Fibroblast of skin of scalp (primary cell): Measurements from ENCODE around the gene LRMDA.
A peak's percentile ranks its signal among the peaks of the same experiment; 100 is the strongest.

Experiments
- DNase-seq: peaks from one replicate; pipeline ENCODE4 v3.0.0-alpha.2; 2013

LRMDA gene

DNA sequence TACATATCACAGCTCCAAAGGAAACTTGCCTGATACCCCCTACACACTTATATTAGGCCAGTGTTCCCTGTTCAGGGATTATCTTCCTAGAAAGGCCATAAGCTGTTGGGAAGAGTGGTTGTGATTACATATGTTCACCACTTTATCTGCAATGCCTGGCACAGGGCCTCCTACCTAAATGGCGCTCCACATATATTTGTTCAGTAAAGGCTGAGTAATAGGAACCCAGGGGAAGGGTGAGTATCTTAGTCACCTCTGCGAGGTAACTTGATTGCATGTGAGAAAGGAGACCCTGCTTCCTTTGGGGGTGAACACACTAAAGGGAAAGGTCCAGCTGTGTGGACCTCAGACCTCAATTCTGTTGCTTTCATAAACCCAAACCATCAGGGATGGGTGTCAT lies 896.0 kb downstream of the LRMDA start:
- no peak for DNase-seq

DNA sequence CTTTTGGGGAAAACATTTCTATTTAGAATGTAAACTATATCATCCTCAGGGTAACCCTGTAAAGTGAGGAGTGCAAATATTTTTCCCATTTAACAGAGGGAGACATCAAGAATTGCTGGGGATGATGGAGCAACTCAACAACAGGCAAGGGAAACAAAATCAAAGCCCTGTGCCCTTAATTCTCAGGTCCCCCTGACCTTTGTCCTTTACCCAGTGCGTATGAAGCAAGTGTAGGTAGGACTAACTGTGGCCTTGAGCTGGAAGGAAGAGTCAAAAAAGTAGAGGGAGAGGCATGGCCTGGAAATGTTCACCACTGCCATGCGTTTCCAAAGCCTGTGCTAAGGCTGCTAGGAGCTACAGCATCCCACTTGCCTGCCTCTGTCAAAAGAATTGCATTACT lies 896.9 kb downstream of the LRMDA start:
- no peak for DNase-seq

DNA sequence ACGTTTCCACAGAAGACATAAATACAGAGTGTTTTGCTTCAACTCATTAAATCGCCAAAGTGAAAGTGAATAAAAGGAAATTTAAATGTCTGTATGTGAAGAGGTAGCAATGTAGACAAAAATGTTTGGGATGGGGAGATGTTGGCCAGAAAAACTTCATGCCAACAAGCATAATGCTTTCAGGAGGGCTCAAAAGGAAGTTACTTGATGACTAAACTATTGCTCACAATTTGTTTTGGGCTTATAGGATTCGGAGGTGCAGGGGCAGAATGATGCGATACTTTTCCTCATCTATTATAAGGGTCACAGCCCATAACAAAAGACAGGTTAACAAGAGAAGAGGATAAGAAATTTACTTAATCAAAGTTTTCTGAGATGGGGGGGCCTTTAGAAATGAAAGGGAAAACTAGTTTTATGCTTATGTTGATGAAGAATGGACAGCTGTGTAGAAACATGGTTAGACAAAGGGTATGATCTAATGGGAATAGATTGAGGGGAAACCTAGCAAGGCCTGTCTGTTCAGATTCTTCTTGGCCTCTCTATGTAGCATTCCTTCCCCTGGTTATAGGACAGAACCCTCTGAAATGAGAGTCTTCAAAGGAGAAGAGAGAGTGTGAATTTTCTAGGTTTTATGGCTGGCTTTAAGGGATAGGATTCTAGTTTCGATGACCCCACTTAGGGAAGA lies 898.6 kb downstream of the LRMDA start:
- peak; percentile 50 for DNase-seq

DNA sequence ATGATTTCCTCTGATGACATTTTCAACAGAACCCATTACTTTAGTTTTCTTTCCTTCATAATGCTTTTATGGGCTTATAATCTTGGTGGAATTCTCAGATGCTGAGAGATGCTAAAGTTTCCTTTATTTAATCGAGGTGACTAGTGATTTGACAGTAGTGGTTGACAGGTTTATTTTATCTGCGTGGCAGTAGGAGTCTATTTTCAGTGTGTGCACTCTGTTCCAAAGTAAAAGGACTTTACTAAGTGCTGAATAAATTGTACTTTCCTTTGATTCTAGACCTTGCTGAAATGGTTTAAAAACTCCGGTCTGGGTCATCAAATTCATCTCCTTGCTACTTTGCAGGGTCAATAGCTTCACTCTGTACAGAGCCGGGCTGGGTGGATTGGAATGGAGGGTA lies 900.3 kb downstream of the LRMDA start:
- DNase-seq = no peak

DNA sequence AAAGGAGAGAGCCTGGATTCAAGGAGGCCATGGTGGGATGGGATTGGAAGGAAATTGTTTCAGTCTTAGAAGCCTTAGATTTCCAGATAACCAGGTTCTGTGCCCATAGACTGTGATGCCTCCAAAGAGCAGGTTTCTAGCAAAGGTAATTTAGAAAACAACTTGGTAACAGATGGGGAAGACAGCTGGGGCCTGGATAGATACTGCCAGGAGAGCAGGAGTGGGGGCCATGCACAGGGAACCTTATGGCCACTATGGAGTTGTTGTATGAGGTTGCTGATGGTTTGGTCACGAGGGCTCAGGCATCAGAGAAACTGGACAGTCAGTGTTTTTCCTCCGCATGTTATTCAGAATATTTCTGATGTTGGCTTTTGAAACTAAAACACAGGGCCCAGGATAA lies 901.9 kb downstream of the LRMDA start:
- no peak for DNase-seq

DNA sequence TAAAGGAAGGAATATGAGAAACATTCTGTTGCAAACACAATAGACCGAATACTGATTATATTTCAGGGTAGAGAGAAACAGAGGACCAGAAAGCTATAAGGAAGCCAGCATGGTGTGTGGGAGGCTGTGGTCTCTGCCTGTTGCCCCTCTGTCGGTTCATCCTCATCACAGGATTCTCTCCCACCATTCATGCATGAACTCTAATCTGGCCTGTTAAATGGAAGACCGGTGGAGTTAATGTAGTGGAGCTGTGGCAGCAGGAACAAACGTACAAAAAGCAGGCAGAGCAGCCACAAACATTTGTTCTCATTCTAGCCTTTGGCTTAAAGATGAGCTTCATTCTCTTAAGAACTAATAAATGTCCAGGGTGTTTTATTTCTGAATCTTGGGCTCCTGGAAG lies 902.4 kb downstream of the LRMDA start:
- no peak for DNase-seq

DNA sequence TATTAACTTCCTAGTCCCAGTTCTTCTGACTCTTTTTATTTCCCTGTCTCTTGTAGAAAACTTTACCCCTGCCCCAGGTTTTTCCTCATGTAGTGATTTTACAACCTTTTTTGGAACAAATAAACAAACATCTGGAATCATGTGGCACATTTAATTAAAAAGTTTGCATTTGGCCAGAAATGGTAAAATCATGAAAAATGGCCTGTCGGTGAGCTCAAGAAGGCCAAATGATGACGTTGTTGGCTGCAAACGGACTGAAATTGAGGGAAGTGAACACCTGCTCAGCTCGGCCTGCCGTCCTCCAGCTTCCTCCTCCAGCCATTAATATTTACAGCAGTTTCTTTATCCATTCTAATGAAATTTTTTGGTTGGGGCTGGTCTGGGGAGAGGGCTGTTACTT lies 902.8 kb downstream of the LRMDA start:
- no peak for DNase-seq

DNA sequence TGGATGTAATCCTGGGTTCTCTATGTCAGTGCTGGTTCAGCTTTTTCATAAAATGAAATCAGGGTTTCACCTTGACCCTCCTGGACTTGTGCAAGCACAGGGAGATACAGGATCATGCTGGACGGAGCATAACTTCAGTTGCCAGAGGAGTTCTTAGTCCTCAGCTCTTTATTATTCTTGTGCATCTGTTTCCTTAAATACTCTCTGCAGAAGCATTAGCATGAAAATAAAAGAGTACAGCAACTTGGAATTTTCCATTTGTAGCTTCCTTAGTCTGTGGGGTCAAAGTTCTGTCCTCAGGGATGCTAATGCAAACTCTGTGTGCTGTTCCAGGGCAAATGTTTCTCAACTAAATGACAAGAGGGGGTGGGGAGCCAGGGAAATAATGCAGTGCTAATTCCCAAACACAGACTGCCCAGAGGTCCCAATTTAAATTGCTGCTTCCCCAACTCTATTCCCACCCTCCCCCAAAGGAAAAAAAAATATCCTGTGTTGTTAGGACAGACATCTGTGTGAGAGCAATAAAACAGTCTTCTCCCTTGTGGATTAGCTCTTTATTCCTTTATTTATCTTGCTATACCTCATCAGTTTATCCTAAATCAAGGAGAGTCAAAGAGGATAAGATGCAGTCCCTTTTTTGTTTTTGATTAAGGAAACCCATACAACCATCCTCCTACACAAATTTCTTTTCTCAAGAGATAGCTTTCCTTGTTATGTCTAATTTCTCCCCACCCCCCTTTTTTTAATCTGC lies 905.0 kb downstream of the LRMDA start:
- peak; percentile 14 for DNase-seq

DNA sequence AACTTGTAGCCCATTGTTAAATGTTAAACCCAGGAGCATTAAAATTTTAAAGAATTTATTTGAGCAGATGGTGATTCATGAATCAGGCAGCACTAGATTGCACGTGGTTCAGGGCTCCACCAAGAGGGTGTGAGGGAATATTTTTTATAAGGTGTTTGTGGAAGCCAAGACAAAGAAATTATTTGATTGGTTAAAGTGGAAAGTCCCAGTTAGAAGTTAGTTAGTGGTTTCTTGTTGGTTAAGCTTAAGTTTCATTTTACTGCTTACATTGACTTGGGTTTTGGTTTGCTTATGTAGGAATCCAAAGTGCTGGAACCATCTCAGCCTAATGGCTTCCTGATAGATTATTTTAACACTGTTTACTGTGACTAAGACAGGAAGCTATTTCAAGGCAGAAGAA lies 906.2 kb downstream of the LRMDA start:
- DNase-seq = peak; percentile 60

DNA sequence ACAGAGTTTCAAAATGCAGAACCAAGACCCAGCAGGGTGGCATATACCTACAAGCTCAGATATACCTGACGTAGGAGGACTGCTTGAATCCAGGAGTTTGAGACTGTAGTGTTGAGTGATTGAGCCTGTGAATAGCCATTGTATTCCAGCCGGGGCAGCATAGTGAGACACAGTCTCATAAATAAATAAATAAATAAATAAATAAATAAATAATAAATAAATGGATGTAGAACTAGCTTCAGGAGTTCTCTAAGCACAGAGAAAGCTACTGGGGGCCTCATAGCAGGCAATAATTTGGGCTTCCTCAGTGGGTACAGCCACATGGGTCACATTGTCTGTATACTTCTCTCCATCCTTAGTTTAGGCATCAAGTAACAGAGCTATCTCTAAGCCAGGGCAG lies 906.8 kb downstream of the LRMDA start:
- DNase-seq = no peak

DNA sequence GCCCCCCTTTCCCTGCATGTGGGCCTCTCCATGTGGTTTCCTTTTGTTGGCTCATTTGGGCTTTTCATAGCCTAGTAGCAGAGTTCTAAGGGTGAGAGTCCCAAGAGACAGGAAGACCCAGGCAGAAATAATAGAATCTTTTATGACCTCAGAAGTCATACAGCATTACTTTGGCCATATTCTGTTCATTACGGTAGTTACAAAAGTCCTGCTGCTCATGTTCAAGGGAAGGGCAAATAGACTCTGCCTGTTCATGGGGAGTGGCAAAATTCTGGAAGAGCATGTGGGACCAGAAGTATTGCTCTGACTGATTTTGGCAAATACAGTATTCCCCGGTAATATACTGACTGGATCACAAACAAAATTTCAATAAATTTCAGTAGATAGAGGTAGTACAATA lies 910.3 kb downstream of the LRMDA start:
- DNase-seq = no peak

DNA sequence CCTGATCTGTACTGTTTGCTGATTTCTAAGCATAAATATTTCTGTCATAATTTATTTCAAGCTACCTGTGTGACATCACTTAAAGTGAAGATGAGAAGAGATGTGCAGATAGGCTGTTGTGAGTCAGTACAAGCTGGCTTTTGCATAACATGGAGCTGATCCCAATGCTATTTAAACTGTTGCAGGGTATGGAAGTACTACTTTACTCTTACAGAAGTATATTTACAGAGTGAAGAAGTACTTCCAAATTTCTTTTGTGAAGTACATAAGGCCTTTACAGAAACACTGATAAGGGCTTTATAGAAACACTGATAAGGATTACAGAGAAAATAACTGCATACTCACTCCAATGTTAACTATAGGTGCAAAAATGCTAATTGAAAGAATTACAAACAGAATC lies 911.6 kb downstream of the LRMDA start:
- no peak for DNase-seq

DNA sequence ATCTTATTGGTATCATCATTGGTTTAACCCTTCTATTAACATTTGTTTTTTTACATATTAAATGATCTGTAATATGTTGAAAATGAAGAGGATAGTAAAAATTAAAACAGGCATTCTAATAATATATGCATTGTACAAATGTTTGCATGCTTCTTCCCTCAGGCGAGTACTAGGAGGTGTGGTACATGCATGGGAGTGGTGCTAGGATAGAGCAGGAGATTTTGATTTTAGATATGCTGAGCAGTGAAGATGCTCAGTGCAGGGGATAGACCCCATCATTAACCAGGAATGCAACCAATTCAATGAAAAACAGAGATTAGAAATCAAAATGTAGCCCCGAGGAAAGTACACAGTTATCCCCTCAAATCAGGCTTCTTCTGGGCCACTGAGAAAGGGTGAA lies 916.4 kb downstream of the LRMDA start:
- DNase-seq = no peak

DNA sequence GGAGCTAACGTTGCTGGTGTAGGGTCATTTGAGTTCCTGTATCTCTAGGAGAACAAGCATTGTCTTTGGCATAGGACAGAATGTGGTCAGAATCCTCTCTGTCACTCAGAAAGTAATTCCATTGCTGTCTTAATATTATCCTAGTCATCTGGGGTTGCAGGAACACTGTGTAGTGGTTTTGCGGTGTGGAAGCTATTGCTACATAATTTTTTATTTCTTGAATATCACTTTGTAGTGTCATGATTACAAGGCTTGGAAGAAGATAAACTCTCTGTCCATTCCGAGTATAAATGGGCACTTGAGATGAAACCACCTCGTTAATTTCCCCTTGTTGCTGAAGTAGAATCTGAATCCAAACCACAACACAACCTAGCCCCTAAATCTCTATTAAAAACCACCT lies 919.2 kb downstream of the LRMDA start:
- no peak for DNase-seq

DNA sequence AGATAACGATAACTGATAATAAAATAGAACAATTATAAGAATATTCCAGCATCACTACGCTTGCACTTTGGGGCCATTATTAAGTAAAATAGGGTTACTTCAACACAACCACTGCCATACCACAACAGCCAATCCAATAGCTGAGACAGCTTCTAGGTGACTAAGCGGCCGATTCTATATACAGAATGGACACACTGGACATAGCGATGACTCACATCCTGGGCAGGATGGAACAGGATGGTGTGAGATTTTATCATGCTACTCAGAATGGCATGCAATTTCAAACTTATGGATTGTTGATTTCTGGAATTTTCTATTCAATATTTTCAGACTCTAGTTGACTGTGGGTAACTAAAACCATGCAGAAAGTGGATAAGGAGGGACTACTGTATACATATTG lies 920.9 kb downstream of the LRMDA start:
- DNase-seq = peak; percentile 82

DNA sequence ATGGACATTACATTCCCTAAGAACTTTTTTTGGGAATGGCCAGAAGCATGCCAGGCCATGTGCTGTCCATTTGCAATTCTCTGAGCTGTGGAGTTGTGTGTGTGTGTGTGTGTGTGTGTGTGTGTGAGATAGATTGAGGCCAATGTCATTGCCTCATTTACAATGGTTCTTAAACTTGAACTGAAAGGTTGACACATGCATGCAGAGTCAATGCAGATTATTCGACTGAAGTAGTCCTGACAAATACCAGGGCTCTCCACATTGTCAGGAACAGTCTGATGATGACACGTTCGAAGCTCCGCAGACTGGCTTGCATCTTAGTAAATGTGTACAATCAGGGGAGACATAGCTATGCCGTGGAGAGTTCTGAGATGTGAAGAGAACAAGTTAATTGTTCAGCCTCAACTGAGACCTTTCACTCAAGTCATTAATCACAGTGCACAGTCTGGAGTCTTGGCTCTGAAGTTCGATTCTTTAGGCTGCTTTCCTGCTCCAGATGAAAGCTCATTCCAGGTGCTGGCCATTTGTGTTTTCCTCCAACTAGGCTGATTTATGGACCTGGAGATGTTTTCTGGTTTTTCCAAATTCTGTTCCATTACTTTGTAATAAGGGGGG lies 921.9 kb downstream of the LRMDA start:
- no peak for DNase-seq

DNA sequence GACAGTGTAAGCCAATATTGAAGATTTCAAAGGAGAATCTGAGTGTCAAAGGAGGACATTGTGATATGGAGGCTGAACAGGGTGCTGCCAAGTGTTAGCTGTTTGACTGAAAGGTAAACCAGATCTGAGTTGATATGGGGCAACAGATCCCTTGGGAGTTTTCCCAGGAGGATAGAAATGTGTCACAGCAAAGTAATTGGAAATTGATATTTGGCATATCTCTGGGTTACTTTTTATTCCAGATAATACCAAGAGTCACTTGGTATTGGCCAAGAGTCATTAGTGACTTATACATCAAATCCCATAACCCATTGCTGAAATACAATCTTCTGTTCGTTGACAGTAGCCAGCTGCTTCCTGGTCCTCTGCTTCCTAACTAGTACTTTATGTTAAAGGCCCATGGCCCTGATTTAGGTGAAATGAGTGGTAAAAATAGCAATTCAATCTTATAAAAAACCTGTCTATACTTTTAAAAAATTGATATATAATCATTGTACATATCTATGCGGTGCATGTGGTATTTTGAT lies 922.9 kb downstream of the LRMDA start:
- no peak for DNase-seq

DNA sequence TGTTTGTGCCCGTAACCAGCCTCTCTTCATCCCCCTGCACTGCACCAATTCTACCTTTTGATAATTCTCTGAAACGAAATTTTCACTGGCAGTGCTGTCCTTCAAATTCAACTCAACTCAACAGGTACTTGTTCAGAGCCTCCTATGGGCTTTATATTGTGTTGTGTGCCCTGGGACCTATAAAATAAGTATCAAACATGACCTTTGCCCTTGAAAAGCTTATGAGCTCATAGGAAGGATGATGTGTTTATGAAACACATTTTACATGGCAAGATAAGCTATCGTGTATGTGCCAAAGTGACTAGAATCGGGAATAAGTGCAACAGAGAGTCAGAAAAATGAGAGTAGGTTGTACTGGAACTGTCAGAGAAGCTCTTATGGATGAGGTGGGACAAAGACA lies 923.5 kb downstream of the LRMDA start:
- no peak for DNase-seq

DNA sequence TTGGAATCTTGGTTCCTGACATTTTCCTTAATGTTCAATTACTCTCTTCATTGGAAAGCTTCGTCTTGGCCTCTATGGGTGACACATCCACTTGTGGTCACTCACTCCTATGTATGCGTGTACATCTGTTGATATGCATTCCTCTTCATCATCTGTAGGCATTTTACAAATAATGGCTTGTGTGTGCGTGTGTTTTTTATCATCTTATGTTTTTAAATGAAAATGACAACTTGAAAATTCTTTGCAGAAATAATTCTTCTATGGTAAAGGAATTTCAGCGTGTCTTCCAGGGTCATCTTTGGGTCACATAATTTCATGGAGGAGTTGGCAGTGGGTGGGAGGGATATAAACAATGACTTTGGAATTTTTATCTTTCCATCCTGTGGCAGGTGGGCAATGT lies 925.1 kb downstream of the LRMDA start:
- peak; percentile 58 for DNase-seq

DNA sequence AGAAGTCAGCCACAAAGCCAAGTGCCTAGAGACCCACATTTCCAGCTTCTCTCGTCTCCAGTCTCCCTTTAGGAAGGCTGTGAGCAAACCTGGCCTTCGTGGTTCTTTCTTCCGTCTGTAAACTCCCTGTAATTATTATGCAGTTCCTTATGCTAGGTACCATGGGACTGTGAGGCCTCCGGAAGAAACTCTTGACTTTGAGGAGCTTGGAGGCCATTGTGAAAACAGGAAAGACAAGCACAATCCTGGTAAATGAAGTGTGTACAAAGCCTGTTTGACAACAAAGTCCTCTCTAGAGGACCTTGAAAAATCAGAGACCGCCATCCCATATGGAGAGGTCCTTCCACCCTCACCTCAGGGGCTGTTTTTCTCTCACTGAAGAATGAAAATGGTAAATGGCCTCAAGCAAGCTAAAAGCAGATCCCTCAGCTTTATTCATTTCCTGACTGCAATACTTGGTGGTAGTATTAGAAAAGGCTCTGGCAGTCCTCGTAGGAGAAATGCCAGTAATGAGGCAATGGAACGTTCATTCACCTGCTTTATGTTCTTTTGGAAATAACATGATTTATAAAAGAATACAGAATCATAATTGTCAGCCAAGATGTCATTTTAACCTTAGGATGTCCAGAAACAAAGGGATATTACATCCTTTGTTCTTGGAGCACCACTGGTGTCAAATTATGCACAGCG lies 926.4 kb downstream of the LRMDA start:
- DNase-seq = no peak

DNA sequence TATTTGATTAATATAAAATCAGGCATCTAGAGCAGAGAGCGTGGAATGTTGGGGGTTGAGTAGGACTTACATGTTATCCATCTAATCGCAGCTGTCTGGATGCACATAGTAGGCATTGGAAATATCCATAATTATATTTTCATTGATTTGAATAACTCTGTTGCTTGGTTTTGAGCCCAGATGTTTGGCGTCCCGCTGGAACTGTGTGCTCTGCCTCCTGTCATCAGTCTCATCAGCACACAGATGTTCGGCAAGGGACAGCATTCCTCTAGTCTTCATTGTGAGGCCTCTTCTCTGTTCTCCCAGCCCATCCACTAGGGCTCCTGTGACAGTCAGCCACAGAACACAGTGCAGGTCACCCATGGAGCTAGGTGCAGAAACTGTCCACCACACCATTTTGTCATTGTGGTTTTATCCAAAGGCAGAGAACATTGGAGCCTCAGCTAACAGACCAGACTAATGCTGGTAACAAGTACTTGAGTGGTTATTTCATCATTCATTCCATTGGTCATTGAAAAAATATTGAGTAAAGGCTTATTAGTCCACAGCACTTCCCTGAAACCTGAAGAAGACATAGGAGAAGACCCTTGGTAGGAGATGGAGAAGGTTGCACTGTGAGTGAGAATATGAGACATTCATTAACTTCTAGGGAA lies 927.4 kb downstream of the LRMDA start:
- peak; percentile 30 for DNase-seq

DNA sequence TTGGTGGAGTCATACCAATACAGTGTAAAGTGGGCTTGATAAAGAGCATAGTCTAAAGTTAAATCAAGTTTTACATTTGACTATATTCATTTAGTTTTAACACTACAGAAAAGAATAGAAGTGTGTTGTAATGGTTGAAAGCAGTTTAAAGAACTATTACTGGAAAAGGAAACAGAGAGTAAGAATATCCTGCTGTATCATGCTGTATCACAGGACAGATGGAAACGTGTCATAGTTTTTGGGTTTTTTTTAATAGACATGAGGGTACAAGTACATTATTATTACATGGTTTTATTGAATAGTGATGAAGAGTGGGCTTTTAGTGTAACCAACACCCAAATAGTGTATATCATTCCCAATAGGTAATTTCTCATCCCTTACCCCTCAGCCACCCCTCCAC lies 944.3 kb downstream of the LRMDA start:
- DNase-seq = no peak

DNA sequence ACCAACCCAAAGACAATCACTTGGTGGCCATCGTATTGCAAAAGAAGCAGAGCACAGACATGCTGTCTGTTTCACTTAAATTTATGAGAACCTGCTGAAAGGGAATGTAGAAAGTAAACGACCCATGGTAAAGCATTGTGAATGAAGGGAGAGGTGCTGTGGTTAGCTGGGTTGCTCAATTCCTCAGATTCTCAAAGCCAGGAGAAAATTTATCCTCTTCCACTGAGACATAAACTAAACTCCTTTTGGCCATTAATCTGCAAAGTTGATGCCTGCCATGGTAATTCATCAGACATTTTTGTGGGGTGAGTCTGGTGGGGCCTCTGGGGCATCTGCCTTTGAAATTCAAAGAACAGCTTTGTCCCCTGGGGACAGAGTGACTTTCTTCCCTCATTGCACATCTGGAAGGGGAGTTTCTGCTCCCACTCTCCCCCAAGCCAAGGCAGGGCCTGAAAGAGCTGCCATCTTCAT lies 951.0 kb downstream of the LRMDA start:
- peak; percentile 95 for DNase-seq
